ENCODE data around the gene GPBP1. TPM values are rescaled to one million over a fixed set of nuclear protein-coding genes. Genes with fewer than 3 reads are reported as not detected.
"Not testable (repeated sequence)": the region's sequence is repeated elsewhere in the genome, so short reads cannot be mapped to it uniquely, and the experiment has no call there.

The GPBP1 gene
- polyA plus RNA-seq, 1 donor from 2014 or later: 149 TPM

GRCh38 chr5:57191986-57192385 lies 18.1 kb downstream of the GPBP1 start:
- Histone ChIP-seq H4K20me1 (ENCODE audit: insufficient read depth) (no peaks in the 10 kb centered on the region), H3K27ac (ENCODE audit: low read length) (no peak overlapping the region), H3K9ac (ENCODE audit: low read length) (no peak overlapping the region), H3K9me3 (ENCODE audit: low read length) (no peaks in the 10 kb centered on the region), H3K27me3 (ENCODE audit: insufficient read depth, low read depth, low read length) (no peaks in the 10 kb centered on the region), H3K9me2 (ENCODE audit: insufficient read depth, low read length) (no peaks in the 10 kb centered on the region), H3F3A (ENCODE audit: insufficient read depth, low read length, poor library complexity, severe bottlenecking) (no peaks in the 10 kb centered on the region), H2AFZ (ENCODE audit: low read depth, low read length) (no peak overlapping the region), H3K36me3 (ENCODE audit: insufficient read depth, low read length) (no peaks in the 10 kb centered on the region), H3K4me3 (ENCODE audit: low read length) (no peak overlapping the region), H3K4me2 (ENCODE audit: low read length) (no peak overlapping the region), H3K79me2 (replicated peaks; ENCODE audit: insufficient read depth, low read length) (peaks cover 92% of the 10 kb centered on the region)
- TF ChIP-seq RAD21 (conservative IDR thresholded peaks at IDR 0.05): no peak
- TF ChIP-seq POLR2AphosphoS5 (IDR thresholded peaks at IDR 0.05): no peak
- no peak for TF ChIP-seq MXI1 (conservative IDR thresholded peaks at IDR 0.05; ENCODE audit: poor library complexity, severe bottlenecking)
- no peak for TF ChIP-seq EZH2 (IDR thresholded peaks at IDR 0.05; ENCODE audit: borderline replicate concordance, insufficient read depth, low read length, poor library complexity, severe bottlenecking)
- TF ChIP-seq EP300 (conservative IDR thresholded peaks at IDR 0.05; ENCODE audit: poor library complexity, severe bottlenecking): no peak
- TF ChIP-seq CTCF (IDR thresholded peaks at IDR 0.05; ENCODE audit: poor library complexity, severe bottlenecking): no peak
- no peak for TF ChIP-seq REST (IDR thresholded peaks at IDR 0.05; ENCODE audit: borderline replicate concordance)
- no peak for TF ChIP-seq TAF1 (IDR thresholded peaks at IDR 0.05; ENCODE audit: low read depth)
- no peak for TF ChIP-seq SMC3 (conservative IDR thresholded peaks at IDR 0.05; ENCODE audit: poor library complexity)

GRCh38 chr5:57192832-57193231 lies 19.0 kb downstream of the GPBP1 start:
- not testable (repeated sequence) for H3K27me3 ChIP-seq (ENCODE audit: insufficient read depth, low read depth, low read length); H3K36me3 ChIP-seq (ENCODE audit: insufficient read depth, low read length); H3K9me3 ChIP-seq (ENCODE audit: low read length); H3K9me2 ChIP-seq (ENCODE audit: insufficient read depth, low read length); H3K4me3 ChIP-seq (ENCODE audit: low read length); H2AFZ ChIP-seq (ENCODE audit: low read depth, low read length); H3K27ac ChIP-seq (ENCODE audit: low read length); H3K4me2 ChIP-seq (ENCODE audit: low read length); H3K9ac ChIP-seq (ENCODE audit: low read length); H4K20me1 ChIP-seq (ENCODE audit: insufficient read depth); H3F3A ChIP-seq (ENCODE audit: insufficient read depth, low read length, poor library complexity, severe bottlenecking)
- peaks cover 91% of the 10 kb centered on the region for H3K79me2 ChIP-seq (replicated peaks; ENCODE audit: insufficient read depth, low read length)

Measured in neural cell (in vitro differentiated cells).